Trophoblast cell (in vitro differentiated cells and primary cell): ENCODE measurements around the gene CCDC126.

Experiments
- DNase-seq, 2 donors: peaks; one replicate each; pipeline ENCODE4 v3.0.0-alpha.2; 2016
- H2AFZ ChIP-seq: 2 replicates; pipeline ENCODE4 v1.6.1; 2013; ENCODE audit warnings: low read length, moderate library complexity, mild to moderate bottlenecking; ENCODE audit not compliant: insufficient read depth, poor library complexity
- H2AK5ac ChIP-seq: 2 replicates; pipeline ENCODE4 v1.6.1; 2013; ENCODE audit warnings: mild to moderate bottlenecking, low read length
- H2BK120ac ChIP-seq: 2 replicates; pipeline ENCODE4 v1.6.1; 2013; ENCODE audit warnings: low read length, mild to moderate bottlenecking, moderate library complexity; ENCODE audit not compliant: insufficient read depth, poor library complexity
- H2BK12ac ChIP-seq: 2 replicates; pipeline ENCODE4 v1.6.1; 2013; ENCODE audit warnings: mild to moderate bottlenecking, low read length, moderate library complexity
- H2BK5ac ChIP-seq: 2 replicates; pipeline ENCODE4 v1.6.1; 2013; ENCODE audit warnings: low read length, low read depth, moderate library complexity, mild to moderate bottlenecking; ENCODE audit not compliant: poor library complexity
- H3K14ac ChIP-seq: 2 replicates; pipeline ENCODE4 v1.6.1; 2013; ENCODE audit warnings: mild to moderate bottlenecking, low read length
- H3K18ac ChIP-seq: 2 replicates; pipeline ENCODE4 v1.6.1; 2013; ENCODE audit warnings: mild to moderate bottlenecking, low read length
- H3K23ac ChIP-seq: 2 replicates; pipeline ENCODE4 v1.6.1; 2013; ENCODE audit warnings: low read length
- H3K27ac ChIP-seq: 2 replicates; pipeline ENCODE4 v1.5.1; 2013; ENCODE audit warnings: low read depth, mild to moderate bottlenecking, inconsistent platforms, low read length, moderate library complexity
- H3K27me3 ChIP-seq: 2 replicates; pipeline ENCODE4 v1.6.1; 2013; ENCODE audit warnings: inconsistent platforms, mild to moderate bottlenecking, low read length, moderate library complexity; ENCODE audit not compliant: insufficient read depth
- H3K36me3 ChIP-seq, 2 experiments: 1 replicate in 1 of 2; 2 replicates in 1 of 2; pipeline ENCODE4 v1.6.1; 2013; ENCODE audit warnings: low read length in 2 of 2, mild to moderate bottlenecking in 2 of 2, moderate library complexity in 1 of 2; ENCODE audit not compliant: insufficient read depth in 2 of 2, control insufficient read depth in 1 of 2
- H3K4ac ChIP-seq: 2 replicates; pipeline ENCODE4 v1.6.1; 2013; ENCODE audit warnings: low read depth, mild to moderate bottlenecking, low read length, moderate library complexity
- H3K4me1 ChIP-seq, 2 experiments: 1 replicate in 1 of 2; 2 replicates in 1 of 2; pipeline ENCODE4 v1.6.1; 2013; ENCODE audit warnings: low read length in 2 of 2, mild to moderate bottlenecking in 2 of 2, moderate library complexity in 1 of 2; ENCODE audit not compliant: insufficient read depth in 2 of 2, control insufficient read depth in 1 of 2
- H3K4me2 ChIP-seq: 2 replicates; pipeline ENCODE4 v1.6.1; 2013; ENCODE audit warnings: inconsistent platforms, mild to moderate bottlenecking, low read length, moderate library complexity
- H3K4me3 ChIP-seq: 2 replicates; pipeline ENCODE4 v1.5.1; 2013; ENCODE audit warnings: mild to moderate bottlenecking, low read depth, low read length, inconsistent platforms
- H3K79me1 ChIP-seq: one replicate; pipeline ENCODE4 v1.6.1; 2013; ENCODE audit warnings: low read length
- H3K79me2 ChIP-seq: 2 replicates; pipeline ENCODE4 v1.6.1; 2013; ENCODE audit warnings: low read length, mild to moderate bottlenecking; ENCODE audit not compliant: control insufficient read depth, insufficient read depth, poor library complexity
- H3K9ac ChIP-seq: 2 replicates; pipeline ENCODE4 v1.6.1; 2013; ENCODE audit warnings: mild to moderate bottlenecking, low read length
- H3K9me3 ChIP-seq: 2 replicates; pipeline ENCODE4 v1.6.1; 2013; ENCODE audit warnings: low read depth, mild to moderate bottlenecking, control low read depth, inconsistent platforms, low read length; ENCODE audit not compliant: insufficient read depth
- H4K12ac ChIP-seq: 2 replicates; pipeline ENCODE4 v1.6.1; 2013; ENCODE audit warnings: low read depth, mild to moderate bottlenecking, low read length, moderate library complexity
- H4K8ac ChIP-seq: 2 replicates; pipeline ENCODE4 v1.6.1; 2013; ENCODE audit warnings: low read depth, mild to moderate bottlenecking, low read length, moderate library complexity
- H4K91ac ChIP-seq: one replicate; pipeline ENCODE4 v1.6.1; 2013; ENCODE audit warnings: low read depth, mild to moderate bottlenecking, low read length, moderate library complexity
- WGBS: extraction: QIAGEN DNeasy Blood & Tissue Kit; methylation state at CpG from one replicate; pipeline ENCODE4 v1.1.7; 2013; ENCODE audit warnings: missing lambda C conversion rate; ENCODE audit not compliant: insufficient read length, insufficient coverage; ENCODE audit errors: extremely low coverage; 5-methylcytosine and 5-hydroxymethylcytosine counted together

CCDC126 gene

GRCh38 chr7:23658831-23659427, 61.7 kb downstream of the CCDC126 start:
- Histone ChIP-seq H4K12ac (no peak overlapping the region), H3K27ac (no peak overlapping the region), H3K27me3 (no peaks in the 10 kb centered on the region), H3K4me2 (no peak overlapping the region), H3K18ac (no peak overlapping the region), H3K79me2 (no peaks in the 10 kb centered on the region), H2BK12ac (no peak overlapping the region), H2AK5ac (no peak overlapping the region), H3K4me3 (no peak overlapping the region), H3K4ac (no peak overlapping the region), H3K4me1 (peaks cover 0 to 4% of the 10 kb centered on the region in 2 experiments), H3K9me3 (peaks cover 16% of the 10 kb centered on the region), H3K14ac (no peak overlapping the region), H2AFZ (no peak overlapping the region), H3K23ac (no peak overlapping the region), H3K79me1 (no peaks in the 10 kb centered on the region), H3K36me3 (peaks cover 0 to 1% of the 10 kb centered on the region in 2 experiments), H2BK120ac (no peak overlapping the region), H4K8ac (no peak overlapping the region), H3K9ac (no peak overlapping the region), H2BK5ac (no peak overlapping the region), H4K91ac (no peak overlapping the region)
- no CpG with 5 or more reads among the region's 7 CpGs for WGBS
- no peak for DNase-seq

- Histone ChIP-seq H3K4ac (no peak overlapping the region), H3K79me1 (no peaks in the 10 kb centered on the region), H3K9ac (no peak overlapping the region), H2AK5ac (no peak overlapping the region), H4K91ac (no peak overlapping the region), H3K36me3 (peaks cover 0 to 1% of the 10 kb centered on the region in 2 experiments), H3K79me2 (no peaks in the 10 kb centered on the region), H3K4me1 (peaks cover 0 to 4% of the 10 kb centered on the region in 2 experiments), H2BK5ac (no peak overlapping the region), H3K14ac (no peak overlapping the region), H2BK12ac (no peak overlapping the region), H3K23ac (peak overlapping the region; percentile 52), H2BK120ac (no peak overlapping the region), H4K12ac (no peak overlapping the region), H3K4me3 (no peak overlapping the region), H3K18ac (no peak overlapping the region), H3K27me3 (no peaks in the 10 kb centered on the region), H4K8ac (no peak overlapping the region), H3K9me3 (peaks cover 6% of the 10 kb centered on the region), H2AFZ (no peak overlapping the region), H3K27ac (no peak overlapping the region), H3K4me2 (no peak overlapping the region)
- no CpG with 5 or more reads among the region's 3 CpGs for WGBS
- DNase-seq = no peak
Observed at GRCh38 chr7:23661385-23661784, 64.2 kb downstream of the CCDC126 start.

GRCh38 chr7:23662124-23662983, 65.2 kb downstream of the CCDC126 start:
- Histone ChIP-seq H2BK5ac (no peak overlapping the region), H3K23ac (no peak overlapping the region), H4K12ac (no peak overlapping the region), H3K4me2 (no peak overlapping the region), H3K27me3 (no peaks in the 10 kb centered on the region), H3K9me3 (peaks cover 6% of the 10 kb centered on the region), H4K8ac (no peak overlapping the region), H3K27ac (no peak overlapping the region), H3K4ac (no peak overlapping the region), H2BK12ac (no peak overlapping the region), H3K79me1 (no peaks in the 10 kb centered on the region), H3K4me3 (no peak overlapping the region), H2AK5ac (no peak overlapping the region), H3K14ac (no peak overlapping the region), H2BK120ac (no peak overlapping the region), H2AFZ (no peak overlapping the region), H3K4me1 (peaks cover 0 to 4% of the 10 kb centered on the region in 2 experiments), H3K79me2 (no peaks in the 10 kb centered on the region), H3K18ac (no peak overlapping the region), H4K91ac (no peak overlapping the region), H3K9ac (no peak overlapping the region), H3K36me3 (peaks cover 0 to 1% of the 10 kb centered on the region in 2 experiments)
- WGBS = no CpG with 5 or more reads among the region's 8 CpGs
- no peak for DNase-seq

GRCh38 chr7:23662984-23663313, 65.8 kb downstream of the CCDC126 start:
- H2AK5ac ChIP-seq = no peak overlapping the region
- H3K79me1 ChIP-seq = no peaks in the 10 kb centered on the region
- H3K9ac ChIP-seq = no peak overlapping the region
- H2AFZ ChIP-seq = no peak overlapping the region
- H4K8ac ChIP-seq = no peak overlapping the region
- WGBS = no CpG with 5 or more reads among the region's 2 CpGs
- H3K14ac ChIP-seq = no peak overlapping the region
- no peaks in the 10 kb centered on the region for H3K79me2 ChIP-seq
- H4K91ac ChIP-seq = no peak overlapping the region
- no peak overlapping the region for H3K4me3 ChIP-seq
- no peak overlapping the region for H2BK12ac ChIP-seq
- H3K4me1 ChIP-seq = peaks cover 0 to 4% of the 10 kb centered on the region in 2 experiments
- H4K12ac ChIP-seq = no peak overlapping the region
- no peaks in the 10 kb centered on the region for H3K27me3 ChIP-seq
- peaks cover 2% of the 10 kb centered on the region for H3K9me3 ChIP-seq
- no peak overlapping the region for H3K27ac ChIP-seq
- H2BK120ac ChIP-seq = no peak overlapping the region
- peaks cover 0 to 1% of the 10 kb centered on the region in 2 experiments for H3K36me3 ChIP-seq
- no peak for DNase-seq
- no peak overlapping the region for H3K4me2 ChIP-seq
- H2BK5ac ChIP-seq = no peak overlapping the region
- no peak overlapping the region for H3K4ac ChIP-seq
- H3K18ac ChIP-seq = no peak overlapping the region
- no peak overlapping the region for H3K23ac ChIP-seq
